Endometrial microvascular endothelial cells (primary cell): Measurements from ENCODE around the gene CFAP299. TPM values are rescaled to one million over a fixed set of nuclear protein-coding genes. Genes with fewer than 3 reads are reported as not detected.
"Not testable (repeated sequence)": the region's sequence is repeated elsewhere in the genome, so short reads cannot be mapped to it uniquely, and the experiment has no call there.

Experiments used
- in situ Hi-C: cut with HindIII; loops from 2 replicates; pipeline ENCODE4 v1.10.0; 2017; ENCODE audit warnings: low sequenced_read_pairs, low pct_unique_long_range_greater_than_20kb; ENCODE audit errors: inconsistent ontology term
- total RNA-seq: library from RNA; depleted of rRNA; stranded (reverse); fragments of >200 nt; gene quantifications from one replicate; pipeline ENCODE4 v1.2.3, GENCODE V29; 2015; ENCODE audit errors: inconsistent ontology term

Gene CFAP299
- total RNA-seq, 1 donor from 2014 or later: not detected

GRCh38 chr4:80321776-80322175, 13.8 kb upstream of the CFAP299 start:
- in situ Hi-C loops: no loop called here

GRCh38 chr4:80322716-80323115, 12.8 kb upstream of the CFAP299 start:
- in situ Hi-C loops: no loop called here

GRCh38 chr4:80324171-80324570, 11.4 kb upstream of the CFAP299 start:
- in situ Hi-C loops: no loop called here

GRCh38 chr4:80331693-80332092, 3.8 kb upstream of the CFAP299 start:
- in situ Hi-C loops: no loop called here

- in situ Hi-C loops: no loop called here
Measured at GRCh38 chr4:80333121-80333520, 2.4 kb upstream of the CFAP299 start.

- in situ Hi-C loops: no loop called here
Measured at GRCh38 chr4:80334568-80334967, 962 bp upstream of the CFAP299 start.

- in situ Hi-C loops: no loop called here
Measured at GRCh38 chr4:80335226-80335553, 340 bp upstream of the CFAP299 start.

GRCh38 chr4:80336582-80336981, 1.1 kb downstream of the CFAP299 start:
- in situ Hi-C loops: no loop called here

GRCh38 chr4:80340036-80340435, 4.5 kb downstream of the CFAP299 start:
- in situ Hi-C loops: no loop called here

- in situ Hi-C loops: not testable (repeated sequence)
Measured at GRCh38 chr4:80342684-80343083, 7.2 kb downstream of the CFAP299 start.

GRCh38 chr4:80343887-80344286, 8.4 kb downstream of the CFAP299 start:
- in situ Hi-C loops: no loop called here

GRCh38 chr4:80360084-80360483, 24.6 kb downstream of the CFAP299 start:
- in situ Hi-C loops: no loop called here

- in situ Hi-C loops: no loop called here
Measured at GRCh38 chr4:80360900-80361299, 25.4 kb downstream of the CFAP299 start.

- in situ Hi-C loops: no loop called here
Measured at GRCh38 chr4:80361329-80361900, 25.9 kb downstream of the CFAP299 start.

GRCh38 chr4:80362578-80363181, 27.1 kb downstream of the CFAP299 start:
- in situ Hi-C loops: no loop called here

- in situ Hi-C loops: no loop called here
Measured at GRCh38 chr4:80365928-80366327, 30.4 kb downstream of the CFAP299 start.

- in situ Hi-C loops: no loop called here
Measured at GRCh38 chr4:80367737-80368136, 32.2 kb downstream of the CFAP299 start.

GRCh38 chr4:80370635-80371034, 35.1 kb downstream of the CFAP299 start:
- in situ Hi-C loops: no loop called here

GRCh38 chr4:80371046-80371445, 35.5 kb downstream of the CFAP299 start:
- in situ Hi-C loops: no loop called here

GRCh38 chr4:80374180-80374579, 38.6 kb downstream of the CFAP299 start:
- in situ Hi-C loops: no loop called here
